T-cell (primary cell): Measurements from ENCODE around the gene ZBTB9. TPM values are rescaled to one million over a fixed set of nuclear protein-coding genes. Genes with fewer than 3 reads are reported as not detected.

Experiments used
- ATAC-seq, 4 experiments: fragments of 200-7000 bp in 3 of 4; fragments of 150-1000 bp in 1 of 4; cut with Tn5 transposase; replicated peaks in 1 of 4; 1 replicate in 3 of 4; 2 replicates in 1 of 4; pipeline ENCODE4 v1.10.0; 2021; ENCODE audit warnings: moderate library complexity in 3 of 4, mild to moderate bottlenecking in 2 of 4, moderate number of reproducible peaks in 1 of 4
- CTCF ChIA-PET, 2 donors: fragments of 300-600 bp; sonication (Branson Sonifier 250); formaldehyde crosslinking; loops; one replicate each; lab custom pipeline; 2022; ENCODE audit warnings: antibody characterized with exemption in 2 of 2; lab: Charles Lee
- POLR2A ChIA-PET, 2 donors: fragments of 300-600 bp; sonication (Branson Sonifier 250); formaldehyde crosslinking; loops; one replicate each; lab custom pipeline; 2022; ENCODE audit warnings: antibody characterized with exemption in 2 of 2; lab: Charles Lee
- DNase-seq, 35 experiments: peaks; one replicate each; pipeline versions ENCODE4 v3.0.0 to v3.0.0-alpha.2; 2013 to 2023
- H3K27ac ChIP-seq: one replicate; pipeline ENCODE4 v1.5.1; 2013; ENCODE audit warnings: low read length
- H3K27me3 ChIP-seq, 2 experiments: replicated peaks in 1 of 2; 1 replicate in 1 of 2; 2 replicates in 1 of 2; pipeline versions ENCODE4 v1.6.1 to v1.7.0; 2013; ENCODE audit warnings: low read length in 1 of 2, mixed read lengths in 1 of 2; ENCODE audit not compliant: control insufficient read depth in 2 of 2, insufficient read depth in 2 of 2; ENCODE audit errors: extremely low read depth in 1 of 2
- H3K36me3 ChIP-seq, 2 donors: 1 replicate in 1 of 2; 2 replicates in 1 of 2; pipeline versions ENCODE4 v1.6.1 to v1.7.0; 2013; ENCODE audit warnings: low read length in 1 of 2; ENCODE audit not compliant: control insufficient read depth in 2 of 2, insufficient read depth in 1 of 2; ENCODE audit errors: extremely low read depth in 1 of 2
- H3K4me1 ChIP-seq, 2 experiments: 1 replicate in 1 of 2; 2 replicates in 1 of 2; pipeline versions ENCODE4 v1.6.1 to v1.7.0; 2013; ENCODE audit warnings: low read length in 2 of 2, mixed read lengths in 1 of 2; ENCODE audit not compliant: insufficient read depth in 2 of 2, control insufficient read depth in 1 of 2; ENCODE audit errors: extremely low read depth in 1 of 2
- H3K4me3 ChIP-seq, 2 donors: 1 replicate in 1 of 2; 2 replicates in 1 of 2; pipeline versions ENCODE4 v1.5.1 to v1.7.0; 2013; ENCODE audit warnings: mild to moderate bottlenecking in 2 of 2, low read length in 1 of 2, moderate library complexity in 1 of 2; ENCODE audit not compliant: control insufficient read depth in 1 of 2; ENCODE audit errors: extremely low read depth in 1 of 2
- H3K9me3 ChIP-seq: 2 replicates; pipeline ENCODE4 v1.7.0; 2013
- H3K27ac Mint-ChIP-seq, 2 donors: one replicate each; pipeline ENCODE4 v1.8.0; 2020 to 2021; ENCODE audit warnings: mild to moderate bottlenecking in 2 of 2, mixed read lengths in 2 of 2
- H3K27me3 Mint-ChIP-seq, 2 donors: one replicate each; pipeline ENCODE4 v1.8.0; 2021 to 2022; ENCODE audit warnings: mixed read lengths in 2 of 2
- H3K36me3 Mint-ChIP-seq: one replicate; pipeline ENCODE4 v1.8.0; 2021; ENCODE audit warnings: mixed read lengths
- H3K4me1 Mint-ChIP-seq, 3 donors: one replicate each; pipeline ENCODE4 v1.8.0; 2020 to 2022; ENCODE audit warnings: mixed read lengths in 3 of 3, mild to moderate bottlenecking in 1 of 3
- H3K4me3 Mint-ChIP-seq, 3 donors: one replicate each; pipeline ENCODE4 v1.8.0; 2020 to 2022; ENCODE audit warnings: mild to moderate bottlenecking in 3 of 3, mixed read lengths in 3 of 3, moderate library complexity in 3 of 3
- H3K9me3 Mint-ChIP-seq, 3 donors: one replicate each; pipeline ENCODE4 v1.8.0; 2020 to 2022; ENCODE audit warnings: mixed read lengths in 3 of 3
- WGBS: methylation state at CpG from one replicate; pipeline ENCODE4 v1.1.5; 2013; ENCODE audit warnings: missing lambda C conversion rate; ENCODE audit not compliant: insufficient coverage; 5-methylcytosine and 5-hydroxymethylcytosine counted together
- total RNA-seq, 35 experiments: library from RNA in 6 of 35; stranded (reverse) in 6 of 35; fragments of 120-200 nt in 1 of 35; gene quantifications; one replicate each; pipeline versions ENCODE4 v1.2.1 to v1.2.4 and lab custom pipeline; 2013 to 2026

ZBTB9 gene
- total RNA-seq, 5 donors from 2014 or later (not counting 1 experiment from before 2014, with no cell fraction given) = 3.9 to 12.6 (median 11.1) TPM

DNA sequence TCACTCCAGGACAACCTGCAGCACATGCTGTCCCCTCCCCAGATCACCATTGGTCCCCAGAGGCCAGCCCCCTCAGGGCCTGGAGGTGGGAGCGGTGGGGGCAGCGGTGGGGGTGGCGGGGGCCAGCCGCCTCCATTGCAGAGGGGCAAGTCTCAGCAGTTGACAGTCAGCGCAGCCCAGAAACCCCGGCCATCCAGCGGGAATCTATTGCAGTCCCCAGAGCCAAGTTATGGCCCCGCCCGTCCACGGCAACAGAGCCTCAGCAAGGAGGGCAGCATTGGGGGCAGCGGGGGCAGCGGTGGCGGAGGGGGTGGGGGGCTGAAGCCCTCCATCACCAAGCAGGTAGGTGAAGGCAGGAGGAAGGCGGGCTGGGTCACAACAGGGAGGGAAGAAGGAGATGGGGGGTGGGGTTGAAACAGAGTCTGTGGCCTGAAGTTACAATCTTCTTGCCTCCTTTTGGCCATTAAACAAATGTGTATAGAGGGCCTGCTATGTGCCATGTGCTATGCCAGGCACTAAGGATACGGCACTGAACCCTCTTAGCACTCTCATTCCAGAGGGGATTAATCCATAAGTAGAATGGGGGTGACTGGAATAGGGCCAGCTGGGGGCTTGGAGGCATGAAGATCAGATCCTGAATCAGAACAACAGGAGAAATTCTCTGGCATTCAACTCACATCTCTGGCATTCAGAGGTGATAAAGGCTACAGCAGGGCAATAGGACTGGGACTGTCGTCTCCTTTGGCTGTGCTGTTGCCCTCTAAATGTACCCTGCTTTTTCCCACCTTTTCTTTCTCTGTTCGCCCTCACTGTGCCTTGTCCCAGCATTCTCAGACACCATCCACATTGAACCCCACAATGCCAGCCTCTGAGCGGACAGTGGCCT is 10.5 kb upstream of the ZBTB9 start:
- H3K27me3 Mint-ChIP-seq = no peaks in the 10 kb centered on the region
- POLR2A ChIA-PET = no interaction called here

DNA sequence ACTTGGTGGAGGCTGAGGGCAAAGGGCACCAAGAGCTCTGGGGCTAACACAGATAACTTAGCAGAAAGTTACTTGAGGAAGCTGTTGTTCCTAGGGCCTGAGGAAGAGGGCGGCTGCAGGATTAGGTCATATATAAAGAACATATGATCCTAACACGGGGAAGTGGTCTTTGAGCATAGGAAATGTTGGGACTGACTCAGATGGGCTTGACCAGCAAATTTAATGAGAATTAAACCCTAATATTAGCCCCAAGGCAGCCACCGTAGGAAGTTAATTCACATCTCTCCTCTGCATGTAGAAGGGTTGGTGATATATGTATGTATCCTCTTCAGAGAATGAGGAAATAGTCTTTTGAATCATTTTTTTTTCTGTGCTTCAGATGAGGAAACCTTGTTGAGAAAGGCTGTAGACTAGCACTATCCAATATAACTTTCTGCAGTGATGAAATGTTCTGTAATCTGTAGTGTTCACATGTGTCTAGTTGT is 9.2 kb upstream of the ZBTB9 start:
- no peak for DNase-seq
- CTCF ChIA-PET = no interaction called here
- H3K36me3 Mint-ChIP-seq = peaks cover 50% of the 10 kb centered on the region

More for the DNA sequence above, 10.5 kb upstream of the ZBTB9 start:
- no peaks in the 10 kb centered on the region for H3K4me1 ChIP-seq
- peak overlapping the region in 1 of 2 donors; percentile 5 for H3K27ac Mint-ChIP-seq
- ATAC-seq (no peak), DNase-seq (no peak)
- no peak overlapping the region for H3K4me3 ChIP-seq
- H3K9me3 Mint-ChIP-seq = no peaks in the 10 kb centered on the region
- no peak overlapping the region for H3K4me3 Mint-ChIP-seq
- H3K27me3 ChIP-seq = no peaks in the 10 kb centered on the region
- CTCF ChIA-PET = no interaction called here
- H3K27ac ChIP-seq = no peak overlapping the region
- WGBS = 97% methylated on average over 7 of the region's 18 CpGs
- peaks cover 2 to 13% (median 6%) of the 10 kb centered on the region in 3 donors for H3K4me1 Mint-ChIP-seq
- peaks cover 53% of the 10 kb centered on the region for H3K36me3 Mint-ChIP-seq
- H3K36me3 ChIP-seq = peaks cover 24 to 65% of the 10 kb centered on the region in 2 donors
- H3K9me3 ChIP-seq = no peaks in the 10 kb centered on the region

DNA sequence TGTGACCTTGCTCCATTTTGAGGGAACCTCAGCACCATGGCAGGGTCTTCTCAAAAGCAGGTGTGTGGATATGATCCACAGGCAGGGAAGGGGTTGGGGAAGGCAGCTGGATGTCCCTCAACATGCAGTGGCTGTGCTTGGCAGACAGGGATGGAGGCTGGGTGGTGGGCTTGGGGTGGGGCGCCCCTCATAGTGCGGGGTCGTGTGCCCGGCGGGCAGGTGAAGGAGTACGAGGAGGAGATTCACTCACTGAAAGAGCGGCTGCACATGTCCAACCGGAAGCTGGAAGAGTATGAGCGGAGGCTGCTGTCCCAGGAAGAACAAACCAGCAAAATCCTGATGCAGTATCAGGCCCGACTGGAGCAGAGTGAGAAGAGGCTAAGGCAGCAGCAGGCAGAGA is 8.0 kb upstream of the ZBTB9 start:
- H3K27me3 Mint-ChIP-seq = no peaks in the 10 kb centered on the region
- peaks cover under 1 to 16% (median 8%) of the 10 kb centered on the region in 3 donors for H3K4me1 Mint-ChIP-seq
- 95% methylated on average over 10 of the region's 10 CpGs for WGBS
- Histone ChIP-seq H3K27me3 (no peaks in the 10 kb centered on the region), H3K36me3 (peaks cover 18 to 52% of the 10 kb centered on the region in 2 donors), H3K9me3 (no peaks in the 10 kb centered on the region), H3K4me1 (no peaks in the 10 kb centered on the region), H3K27ac (no peak overlapping the region), H3K4me3 (no peak overlapping the region)
- peaks cover 47% of the 10 kb centered on the region for H3K36me3 Mint-ChIP-seq
- H3K27ac Mint-ChIP-seq = no peak overlapping the region
- no peak for DNase-seq
- ATAC-seq = no peak
- no peaks in the 10 kb centered on the region for H3K9me3 Mint-ChIP-seq
- ChIA-PET CTCF (no interaction called here), POLR2A (interaction anchor here in 1 of 2 donors (0.6 kb wide), 1 partner anchor 229 kb away, joined by 5 read pairs; no protein-coding TSS in a partner anchor)
- no peak overlapping the region for H3K4me3 Mint-ChIP-seq

More for the DNA sequence above, 9.2 kb upstream of the ZBTB9 start:
- H3K4me3 Mint-ChIP-seq = no peak overlapping the region
- POLR2A ChIA-PET = no interaction called here
- peak overlapping the region in 1 of 2 donors; percentile 3 for H3K27ac Mint-ChIP-seq
- Histone ChIP-seq H3K4me3 (no peak overlapping the region), H3K27me3 (no peaks in the 10 kb centered on the region), H3K27ac (no peak overlapping the region), H3K9me3 (no peaks in the 10 kb centered on the region), H3K36me3 (peaks cover 24 to 57% of the 10 kb centered on the region in 2 donors), H3K4me1 (no peaks in the 10 kb centered on the region)
- ATAC-seq = no peak
- H3K9me3 Mint-ChIP-seq = no peaks in the 10 kb centered on the region
- peaks cover 0 to 16% (median 7%) of the 10 kb centered on the region in 3 donors for H3K4me1 Mint-ChIP-seq
- WGBS = no CpG with 5 or more reads among the region's 3 CpGs
- no peaks in the 10 kb centered on the region for H3K27me3 Mint-ChIP-seq

DNA sequence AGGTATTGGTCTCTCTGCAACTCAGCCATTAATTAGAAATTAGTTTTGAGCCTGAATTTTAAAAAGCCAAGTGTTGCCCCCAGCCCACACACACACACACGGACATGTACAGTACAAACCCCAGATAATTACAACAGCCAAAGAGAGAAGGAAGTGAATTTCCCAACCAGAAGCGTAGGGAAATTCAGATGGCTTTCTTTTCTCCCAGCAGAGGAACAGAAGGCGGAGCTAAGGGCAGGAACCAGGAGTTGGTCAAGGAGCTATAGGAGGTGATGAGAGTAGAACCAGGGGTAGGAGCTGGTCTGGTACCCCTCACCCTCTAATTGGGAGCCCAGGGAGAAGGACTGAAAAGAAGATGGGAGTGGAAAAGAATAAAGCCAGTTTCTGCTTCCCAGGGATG is 3.9 kb upstream of the ZBTB9 start:
- DNase-seq (no peak), ATAC-seq (no peak)
- Histone ChIP-seq H3K36me3 (peaks cover 7 to 27% of the 10 kb centered on the region in 2 donors), H3K27me3 (no peaks in the 10 kb centered on the region), H3K27ac (no peak overlapping the region), H3K4me1 (peaks cover 10 to 31% of the 10 kb centered on the region in 2 experiments), H3K9me3 (no peaks in the 10 kb centered on the region), H3K4me3 (no peak overlapping the region)
- H3K27me3 Mint-ChIP-seq = no peaks in the 10 kb centered on the region
- ChIA-PET CTCF (interaction anchor here in 1 of 2 donors (0.6 to 1.2 kb wide), 3 partner anchors 9 to 715 kb away, joined by 3 read pairs; no protein-coding TSS in a partner anchor), POLR2A (no interaction called here)
- H3K27ac Mint-ChIP-seq = peak overlapping the region; percentile 23 to 38
- peaks cover 29% of the 10 kb centered on the region for H3K36me3 Mint-ChIP-seq
- WGBS = no CpG with 5 or more reads among the region's 3 CpGs
- H3K4me1 Mint-ChIP-seq = peaks cover 26 to 46% (median 37%) of the 10 kb centered on the region in 3 donors
- H3K4me3 Mint-ChIP-seq = no peak overlapping the region
- no peaks in the 10 kb centered on the region for H3K9me3 Mint-ChIP-seq

DNA sequence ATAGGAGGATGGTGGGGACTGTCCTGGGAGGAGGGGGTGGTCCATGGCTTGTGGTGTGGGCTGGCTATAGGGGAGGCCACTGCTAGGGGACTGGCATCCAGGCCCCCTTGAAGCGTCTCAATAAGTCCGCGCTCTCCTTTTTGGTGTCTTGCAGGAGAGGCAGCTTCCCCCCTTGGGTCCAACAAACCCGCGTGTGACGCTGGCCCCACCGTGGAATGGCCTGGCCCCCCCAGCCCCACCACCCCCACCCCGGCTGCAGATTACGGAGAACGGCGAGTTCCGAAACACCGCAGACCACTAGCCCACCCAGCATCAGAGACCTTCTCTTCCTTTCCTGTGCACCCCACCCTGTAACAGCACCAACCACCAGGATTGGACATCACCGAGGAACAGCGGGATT is 2.8 kb upstream of the ZBTB9 start:
- ChIA-PET CTCF (no interaction called here), POLR2A (no interaction called here)
- Mint-ChIP-seq H3K9me3 (no peaks in the 10 kb centered on the region), H3K27ac (peak overlapping the region in 1 of 2 donors; percentile 55), H3K4me1 (peaks cover 32 to 56% (median 45%) of the 10 kb centered on the region in 3 donors), H3K36me3 (peaks cover 32% of the 10 kb centered on the region), H3K4me3 (no peak overlapping the region), H3K27me3 (no peaks in the 10 kb centered on the region)
- no peak for DNase-seq
- H3K4me1 ChIP-seq = peaks cover 10 to 37% of the 10 kb centered on the region in 2 experiments
- no peak overlapping the region for H3K4me3 ChIP-seq
- 90% methylated on average over 4 of the region's 15 CpGs for WGBS
- H3K9me3 ChIP-seq = no peaks in the 10 kb centered on the region
- no peaks in the 10 kb centered on the region for H3K27me3 ChIP-seq
- H3K36me3 ChIP-seq = peaks cover 12 to 31% of the 10 kb centered on the region in 2 donors
- no peak for ATAC-seq
- no peak overlapping the region for H3K27ac ChIP-seq

DNA sequence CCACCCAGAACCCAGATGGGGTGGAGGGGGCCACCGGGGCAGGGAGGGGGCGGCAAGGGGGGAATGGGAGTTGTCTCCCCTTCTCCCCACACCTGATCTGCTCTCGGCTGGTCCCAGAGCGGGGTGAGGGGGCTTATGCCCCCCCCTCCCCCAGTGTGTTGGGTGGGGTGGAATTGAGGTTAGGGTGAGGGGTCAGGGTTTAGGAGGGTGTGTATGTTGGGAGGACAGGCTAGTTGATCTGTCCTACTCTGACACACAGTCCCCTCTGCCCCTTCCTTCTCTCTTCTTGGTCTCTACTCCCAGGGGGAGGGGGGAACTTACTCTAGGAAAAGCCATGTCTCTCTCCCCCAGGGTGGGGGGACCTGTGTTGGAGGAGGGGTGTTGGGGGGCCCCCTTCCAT is 1.9 kb upstream of the ZBTB9 start:
- CTCF ChIA-PET = no interaction called here
- Histone ChIP-seq H3K27ac (peak overlapping the region; percentile 33), H3K4me3 (peak overlapping the region in 1 of 2 donors; percentile 15), H3K27me3 (no peaks in the 10 kb centered on the region), H3K4me1 (peaks cover 10 to 37% of the 10 kb centered on the region in 2 experiments), H3K9me3 (no peaks in the 10 kb centered on the region), H3K36me3 (peaks cover 12 to 28% of the 10 kb centered on the region in 2 donors)
- Mint-ChIP-seq H3K9me3 (no peaks in the 10 kb centered on the region), H3K27ac (no peak overlapping the region), H3K36me3 (peaks cover 37% of the 10 kb centered on the region), H3K27me3 (no peaks in the 10 kb centered on the region), H3K4me1 (peaks cover 35 to 56% (median 49%) of the 10 kb centered on the region in 3 donors), H3K4me3 (peak overlapping the region in 1 of 3 donors; percentile 91)
- no peak for DNase-seq
- WGBS = no CpG with 5 or more reads among the region's 4 CpGs
- no peak for ATAC-seq
- POLR2A ChIA-PET = no interaction called here
